Measurements from ENCODE around the gene DR1. TPM values are rescaled to one million over a fixed set of nuclear protein-coding genes. Genes with fewer than 3 reads are reported as not detected.

DR1 gene
- total RNA-seq, 2 donors from 2014 or later = 48.7 to 64.6 TPM

DNA sequence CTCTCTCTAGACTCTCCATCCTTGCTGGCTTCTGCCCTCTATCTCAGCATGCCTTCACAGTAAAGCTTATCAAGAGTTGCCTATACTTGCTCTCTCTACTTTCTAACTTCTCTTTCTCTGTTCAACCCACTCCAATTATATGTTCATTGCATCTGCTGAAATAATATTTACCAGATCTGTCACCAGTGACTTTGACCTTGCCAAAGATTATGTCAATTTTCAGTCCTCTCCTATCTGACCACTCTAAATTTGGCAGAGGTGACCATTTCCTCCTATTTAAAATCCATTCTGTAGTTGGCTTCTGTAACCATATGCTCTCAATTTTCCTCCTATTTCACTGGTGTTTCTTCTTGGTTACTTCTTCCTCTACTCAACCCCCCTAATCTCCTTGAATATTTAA lies 38.8 kb upstream of the DR1 start:
- H3K27ac ChIP-seq = no peak overlapping the region
- no peaks in the 10 kb centered on the region for H3K27me3 ChIP-seq
- TF ChIP-seq, protein P1, sequence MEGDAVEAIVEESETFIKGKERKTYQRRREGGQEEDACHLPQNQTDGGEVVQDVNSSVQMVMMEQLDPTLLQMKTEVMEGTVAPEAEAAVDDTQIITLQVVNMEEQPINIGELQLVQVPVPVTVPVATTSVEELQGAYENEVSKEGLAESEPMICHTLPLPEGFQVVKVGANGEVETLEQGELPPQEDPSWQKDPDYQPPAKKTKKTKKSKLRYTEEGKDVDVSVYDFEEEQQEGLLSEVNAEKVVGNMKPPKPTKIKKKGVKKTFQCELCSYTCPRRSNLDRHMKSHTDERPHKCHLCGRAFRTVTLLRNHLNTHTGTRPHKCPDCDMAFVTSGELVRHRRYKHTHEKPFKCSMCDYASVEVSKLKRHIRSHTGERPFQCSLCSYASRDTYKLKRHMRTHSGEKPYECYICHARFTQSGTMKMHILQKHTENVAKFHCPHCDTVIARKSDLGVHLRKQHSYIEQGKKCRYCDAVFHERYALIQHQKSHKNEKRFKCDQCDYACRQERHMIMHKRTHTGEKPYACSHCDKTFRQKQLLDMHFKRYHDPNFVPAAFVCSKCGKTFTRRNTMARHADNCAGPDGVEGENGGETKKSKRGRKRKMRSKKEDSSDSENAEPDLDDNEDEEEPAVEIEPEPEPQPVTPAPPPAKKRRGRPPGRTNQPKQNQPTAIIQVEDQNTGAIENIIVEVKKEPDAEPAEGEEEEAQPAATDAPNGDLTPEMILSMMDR (IDR thresholded peaks at IDR 0.05) = no peak
- H3K36me3 ChIP-seq = no peaks in the 10 kb centered on the region
- H3K9me3 ChIP-seq = no peaks in the 10 kb centered on the region
- no peak overlapping the region for H3K4me3 ChIP-seq
- no peak for DNase-seq
- H3K9ac ChIP-seq (ENCODE audit: low read depth in 2 of 2, low read length in 2 of 2) = no peak overlapping the region
- intact Hi-C loops (cut with DNase I) = loop anchor here (10.0 kb wide), 2 partner anchors 318 to 518 kb away; no protein-coding TSS in a partner anchor
- H3K4me1 ChIP-seq = no peaks in the 10 kb centered on the region

DNA sequence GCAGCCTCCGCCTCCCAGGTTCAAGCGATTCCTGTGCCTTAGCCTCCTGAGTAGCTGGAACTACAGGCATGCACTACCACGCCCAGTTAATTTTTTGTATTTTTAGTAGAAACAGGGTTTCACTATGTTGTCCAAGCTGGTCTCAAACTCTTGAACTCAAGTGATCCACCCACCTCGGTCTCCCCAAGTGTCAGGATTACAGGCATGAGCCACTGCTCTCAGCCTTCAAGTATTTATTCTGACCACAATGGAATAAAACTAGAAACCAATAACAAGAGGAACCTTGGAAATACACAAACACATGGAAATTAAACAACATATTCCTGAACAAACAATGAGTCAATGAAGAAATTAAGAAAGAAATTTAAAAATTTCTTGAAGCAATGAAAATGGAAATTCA lies 32.7 kb upstream of the DR1 start:
- H3K36me3 ChIP-seq = no peaks in the 10 kb centered on the region
- no peaks in the 10 kb centered on the region for H3K27me3 ChIP-seq
- intact Hi-C loops (cut with DNase I) = no loop called here
- H3K9me3 ChIP-seq = no peaks in the 10 kb centered on the region
- no peak overlapping the region for H3K4me3 ChIP-seq
- TF ChIP-seq, protein P1 (IDR thresholded peaks at IDR 0.05) = no peak
- H3K9ac ChIP-seq (ENCODE audit: low read depth in 2 of 2, low read length in 2 of 2) = no peak overlapping the region
- H3K4me1 ChIP-seq = no peaks in the 10 kb centered on the region
- no peak overlapping the region for H3K27ac ChIP-seq
- no peak for DNase-seq

DNA sequence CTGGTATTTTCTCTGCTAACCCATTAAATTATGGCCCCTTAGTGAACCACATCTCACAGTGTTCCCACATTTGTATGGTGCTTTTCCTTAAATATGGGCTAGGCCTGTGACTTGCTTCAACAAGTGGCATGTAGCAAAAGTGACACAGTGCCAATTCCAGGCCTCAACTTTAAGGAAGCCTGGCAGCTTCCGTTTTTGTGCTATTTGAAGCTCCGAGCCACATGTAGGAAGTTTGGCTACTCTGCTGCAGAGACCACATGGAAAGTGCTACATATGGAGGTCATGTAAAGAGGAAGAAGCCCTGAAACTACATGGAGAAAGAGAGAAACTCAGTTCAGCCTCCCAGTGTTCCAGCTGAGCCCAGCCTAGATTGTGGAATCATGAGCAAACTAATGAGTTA lies 28.5 kb upstream of the DR1 start:
- intact Hi-C loops (cut with DNase I) = no loop called here
- no peaks in the 10 kb centered on the region for H3K4me1 ChIP-seq
- H3K27me3 ChIP-seq = no peaks in the 10 kb centered on the region
- TF ChIP-seq, protein P1 (IDR thresholded peaks at IDR 0.05) = no peak
- DNase-seq = no peak
- H3K9me3 ChIP-seq = no peaks in the 10 kb centered on the region
- no peak overlapping the region for H3K4me3 ChIP-seq
- no peak overlapping the region for H3K27ac ChIP-seq
- H3K9ac ChIP-seq (ENCODE audit: low read depth in 2 of 2, low read length in 2 of 2) = no peak overlapping the region
- no peaks in the 10 kb centered on the region for H3K36me3 ChIP-seq

DNA sequence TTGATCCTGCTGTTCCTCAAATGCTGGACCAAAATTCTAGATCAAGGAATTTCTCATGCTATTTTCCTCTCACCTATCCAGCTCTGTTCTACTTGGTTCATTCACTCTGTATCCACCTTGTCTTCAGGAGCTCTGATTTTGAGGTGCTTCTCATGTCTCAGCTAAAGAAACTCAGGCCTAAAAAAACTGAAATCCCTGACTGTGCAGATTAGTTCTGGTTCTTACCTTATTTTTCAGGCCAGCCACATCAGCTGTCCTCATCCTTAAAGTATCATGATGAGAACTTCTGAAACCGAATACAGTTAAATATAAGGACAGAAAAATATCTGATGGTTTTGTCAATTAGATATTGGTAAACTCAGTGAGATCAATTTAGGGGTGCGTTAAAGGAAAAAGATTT lies 27.8 kb upstream of the DR1 start:
- intact Hi-C loops (cut with DNase I) = no loop called here
- no peak overlapping the region for H3K27ac ChIP-seq

DNA sequence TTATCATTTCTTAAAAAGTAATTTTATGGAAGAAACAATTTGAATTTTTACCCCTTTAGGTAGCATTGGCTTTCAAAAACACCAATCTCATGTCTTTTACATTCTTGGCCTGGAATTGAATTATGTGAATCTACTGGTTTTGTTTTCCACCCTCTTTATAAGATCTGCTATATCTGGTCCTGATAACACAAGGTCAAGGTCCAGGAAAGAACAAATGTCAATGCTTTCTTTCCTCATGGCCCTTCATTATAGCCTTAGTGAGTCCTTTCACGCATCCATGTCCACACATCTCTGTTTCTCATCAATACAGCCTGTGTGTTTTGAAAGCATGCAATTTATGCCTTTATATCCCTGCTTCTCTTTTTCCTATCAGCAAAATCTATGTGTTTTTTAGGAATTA lies 24.0 kb upstream of the DR1 start:
- no peak for DNase-seq
- Histone ChIP-seq H3K27me3 (no peaks in the 10 kb centered on the region), H3K9ac (ENCODE audit: low read depth in 2 of 2, low read length in 2 of 2) (no peak overlapping the region), H3K36me3 (no peaks in the 10 kb centered on the region), H3K4me3 (no peak overlapping the region), H3K9me3 (no peaks in the 10 kb centered on the region), H3K27ac (no peak overlapping the region), H3K4me1 (no peaks in the 10 kb centered on the region)
- intact Hi-C loops (cut with DNase I) = no loop called here
- TF ChIP-seq, protein P1 (IDR thresholded peaks at IDR 0.05) = no peak

More for the DNA sequence above, 27.8 kb upstream of the DR1 start:
- Histone ChIP-seq H3K4me1 (no peaks in the 10 kb centered on the region), H3K9me3 (no peaks in the 10 kb centered on the region), H3K4me3 (no peak overlapping the region), H3K36me3 (no peaks in the 10 kb centered on the region), H3K9ac (ENCODE audit: low read depth in 2 of 2, low read length in 2 of 2) (no peak overlapping the region), H3K27me3 (no peaks in the 10 kb centered on the region)
- TF ChIP-seq, protein P1 (IDR thresholded peaks at IDR 0.05) = no peak
- no peak for DNase-seq

DNA sequence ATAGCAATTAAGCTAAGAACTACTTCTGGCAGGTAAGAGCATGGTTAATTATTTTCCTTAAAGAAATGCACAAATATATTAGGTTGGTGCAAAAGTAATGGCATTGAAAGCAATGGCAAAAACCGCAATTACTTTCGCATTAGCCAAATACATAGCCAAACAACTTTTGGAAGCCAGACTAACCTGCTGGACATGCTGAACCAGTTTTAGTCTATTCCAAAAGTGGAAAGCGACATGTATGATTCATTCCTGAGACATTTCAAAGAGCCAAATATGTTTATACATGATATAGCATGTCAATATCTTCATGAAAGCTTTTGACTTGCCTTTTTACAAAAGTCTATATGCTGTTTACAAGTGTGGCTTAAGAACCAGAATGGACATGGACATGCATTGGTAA lies 23.4 kb upstream of the DR1 start:
- no peak overlapping the region for H3K27ac ChIP-seq
- no peak for DNase-seq
- intact Hi-C loops (cut with DNase I) = no loop called here

More for the DNA sequence above, 23.4 kb upstream of the DR1 start:
- no peaks in the 10 kb centered on the region for H3K27me3 ChIP-seq
- no peaks in the 10 kb centered on the region for H3K9me3 ChIP-seq
- H3K4me3 ChIP-seq = no peak overlapping the region
- TF ChIP-seq, protein P1 (IDR thresholded peaks at IDR 0.05) = no peak
- H3K4me1 ChIP-seq = no peaks in the 10 kb centered on the region
- no peaks in the 10 kb centered on the region for H3K36me3 ChIP-seq
- H3K9ac ChIP-seq (ENCODE audit: low read depth in 2 of 2, low read length in 2 of 2) = no peak overlapping the region

Measured in colonic mucosa (tissue), 4 donors.